Subcutaneous adipose tissue (tissue), 4 donors: ENCODE results near the gene TNFRSF9. TPM values are rescaled to one million over a fixed set of nuclear protein-coding genes. Genes with fewer than 3 reads are reported as not detected.

Experiments used
- total RNA-seq, 4 donors: library from RNA; depleted of rRNA; stranded (reverse); fragments of >200 nt; gene quantifications; one replicate each; pipeline ENCODE4 v1.1.0, GENCODE V29; 2016
- TF ChIP-seq, protein P1 (sequence below): fragments of 450-650 bp; IDR thresholded peaks from one replicate; pipeline ENCODE4 v1.5.1; 2016; ENCODE audit warnings: low read depth, mild to moderate bottlenecking, control low read depth, antibody characterized with exemption, moderate library complexity

TNFRSF9 gene
- total RNA-seq, 4 donors from 2014 or later: 0.34 TPM; not detected in 3

DNA sequence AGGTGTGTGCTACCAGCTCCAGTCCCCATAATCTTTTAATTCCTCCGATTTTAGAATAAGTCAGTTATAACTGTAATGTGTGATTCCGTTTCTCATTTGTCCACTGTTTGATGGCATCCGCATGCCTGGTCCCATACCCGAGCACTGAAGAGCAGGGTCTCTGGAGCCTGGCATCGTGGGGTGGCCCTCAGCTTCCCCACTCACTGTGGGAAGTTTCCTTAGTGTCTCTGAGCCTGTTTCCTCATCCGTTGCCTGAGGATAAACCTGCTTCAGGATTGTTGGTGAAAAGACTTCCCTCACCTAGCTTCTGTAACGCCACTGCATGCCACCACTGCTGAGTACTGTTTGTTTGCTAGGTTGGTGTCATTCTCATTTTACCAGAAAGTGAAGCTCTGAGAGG, 40.3 kb upstream of the TNFRSF9 start:
- TF ChIP-seq, protein P1, sequence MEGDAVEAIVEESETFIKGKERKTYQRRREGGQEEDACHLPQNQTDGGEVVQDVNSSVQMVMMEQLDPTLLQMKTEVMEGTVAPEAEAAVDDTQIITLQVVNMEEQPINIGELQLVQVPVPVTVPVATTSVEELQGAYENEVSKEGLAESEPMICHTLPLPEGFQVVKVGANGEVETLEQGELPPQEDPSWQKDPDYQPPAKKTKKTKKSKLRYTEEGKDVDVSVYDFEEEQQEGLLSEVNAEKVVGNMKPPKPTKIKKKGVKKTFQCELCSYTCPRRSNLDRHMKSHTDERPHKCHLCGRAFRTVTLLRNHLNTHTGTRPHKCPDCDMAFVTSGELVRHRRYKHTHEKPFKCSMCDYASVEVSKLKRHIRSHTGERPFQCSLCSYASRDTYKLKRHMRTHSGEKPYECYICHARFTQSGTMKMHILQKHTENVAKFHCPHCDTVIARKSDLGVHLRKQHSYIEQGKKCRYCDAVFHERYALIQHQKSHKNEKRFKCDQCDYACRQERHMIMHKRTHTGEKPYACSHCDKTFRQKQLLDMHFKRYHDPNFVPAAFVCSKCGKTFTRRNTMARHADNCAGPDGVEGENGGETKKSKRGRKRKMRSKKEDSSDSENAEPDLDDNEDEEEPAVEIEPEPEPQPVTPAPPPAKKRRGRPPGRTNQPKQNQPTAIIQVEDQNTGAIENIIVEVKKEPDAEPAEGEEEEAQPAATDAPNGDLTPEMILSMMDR: no peak

DNA sequence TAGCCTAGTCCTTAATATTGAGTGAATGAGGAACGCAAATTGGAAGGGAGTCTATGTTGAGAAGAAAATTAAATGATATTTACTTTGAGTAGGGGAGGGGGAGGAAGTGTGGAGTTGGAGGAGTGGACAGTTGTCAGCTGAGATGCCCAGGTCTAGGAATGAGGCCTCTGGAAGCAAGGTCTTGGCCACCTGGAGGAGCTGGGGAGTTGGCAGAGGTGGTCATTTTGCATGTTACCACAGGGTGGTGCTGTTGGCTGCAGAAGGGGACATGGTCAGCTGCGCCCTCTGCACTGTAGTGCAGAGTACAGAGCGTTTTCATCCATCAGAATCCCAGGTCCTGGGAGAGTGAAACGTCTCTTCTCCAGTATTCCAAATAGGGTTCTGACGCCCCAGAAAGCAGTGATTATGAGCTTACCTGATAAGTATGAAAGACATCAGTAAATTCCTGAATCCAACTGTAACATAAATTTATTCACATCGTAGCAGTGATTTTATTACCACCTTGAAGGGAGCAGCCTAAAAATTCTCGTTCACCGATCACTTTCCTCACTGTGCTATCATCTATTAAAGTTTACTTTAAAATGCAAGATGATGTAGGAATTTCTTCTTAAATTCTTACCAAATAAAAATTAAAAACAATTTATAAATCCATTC, 34.7 kb upstream of the TNFRSF9 start:
- TF ChIP-seq, protein P1: no peak

DNA sequence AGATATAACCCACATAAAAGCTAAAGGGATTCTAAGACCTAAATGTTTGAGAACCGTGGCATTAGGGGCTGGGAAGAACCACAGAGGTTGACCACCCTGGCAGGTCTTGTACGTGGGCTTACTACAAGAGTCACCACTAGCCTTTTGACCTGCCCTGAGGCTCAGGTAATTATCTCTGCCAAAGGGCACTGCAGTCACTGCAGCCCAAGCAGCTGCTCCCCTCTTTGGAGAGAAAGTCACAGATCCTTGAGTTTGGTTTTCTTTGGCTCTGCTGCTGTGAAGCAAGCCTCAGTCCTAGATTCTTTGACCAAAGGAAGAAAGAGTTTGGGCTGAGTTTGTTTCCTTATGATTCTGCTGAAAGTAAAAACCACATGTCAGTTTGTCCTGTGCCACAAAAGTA, 32.4 kb upstream of the TNFRSF9 start:
- TF ChIP-seq, protein P1: no peak

DNA sequence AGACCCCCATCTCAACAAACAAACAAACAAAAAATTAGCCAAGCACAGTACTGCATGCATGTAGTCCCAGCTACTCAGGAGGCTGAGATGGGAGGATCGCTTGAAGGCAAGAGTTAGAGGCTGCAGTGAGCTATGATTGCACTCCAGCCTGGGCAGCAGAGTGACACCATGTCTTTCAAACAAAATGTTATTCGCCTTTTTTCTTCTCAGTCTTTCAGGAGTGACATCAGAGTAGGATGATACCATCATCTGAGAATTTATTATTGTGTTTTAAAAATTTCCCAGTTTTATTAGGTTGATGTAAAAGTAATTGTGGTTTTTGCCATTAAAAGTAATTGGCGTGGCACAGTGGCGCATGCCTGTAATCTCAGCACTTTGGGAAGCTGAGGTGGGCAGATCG, 31.6 kb upstream of the TNFRSF9 start:
- TF ChIP-seq, protein P1: no peak

DNA sequence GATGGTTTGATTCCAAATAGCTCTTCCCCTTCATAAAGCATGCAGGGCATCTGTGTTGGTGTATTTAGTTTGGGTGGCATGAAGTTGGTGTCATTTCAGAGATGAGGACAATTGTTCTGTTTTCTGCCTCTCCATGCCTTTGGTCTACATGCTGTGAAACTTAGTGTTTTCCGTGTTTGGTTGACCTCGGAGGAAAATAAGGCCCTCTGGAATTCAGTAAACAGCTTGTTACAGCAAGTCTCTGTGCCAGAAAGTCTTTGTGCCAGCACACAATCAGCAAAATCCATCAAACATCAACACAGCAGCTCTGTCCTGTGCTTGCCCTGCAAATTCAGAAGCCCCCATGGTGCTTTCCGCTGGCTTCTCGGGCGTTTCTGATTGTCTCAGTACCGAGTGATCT, 30.4 kb upstream of the TNFRSF9 start:
- TF ChIP-seq, protein P1: no peak

DNA sequence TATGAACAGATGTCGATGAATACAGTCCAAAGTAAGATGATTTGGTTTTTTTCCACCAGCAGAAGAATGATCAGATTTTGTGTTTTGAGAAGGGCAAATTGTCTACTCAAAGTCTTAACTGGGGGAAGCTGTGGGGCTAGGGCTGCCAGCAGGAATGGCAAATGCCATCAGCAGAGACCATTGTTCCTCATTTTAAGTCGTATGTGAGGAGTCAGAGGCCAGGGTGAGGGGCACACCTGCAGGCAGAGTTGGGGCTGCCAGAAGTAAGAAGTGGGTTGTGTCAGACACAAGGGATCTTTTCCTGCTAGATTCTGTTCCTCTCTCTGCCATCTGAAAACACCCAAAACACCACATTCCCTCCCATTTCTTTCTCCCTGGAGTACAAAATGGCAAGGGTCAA, 29.6 kb upstream of the TNFRSF9 start:
- TF ChIP-seq, protein P1: no peak

DNA sequence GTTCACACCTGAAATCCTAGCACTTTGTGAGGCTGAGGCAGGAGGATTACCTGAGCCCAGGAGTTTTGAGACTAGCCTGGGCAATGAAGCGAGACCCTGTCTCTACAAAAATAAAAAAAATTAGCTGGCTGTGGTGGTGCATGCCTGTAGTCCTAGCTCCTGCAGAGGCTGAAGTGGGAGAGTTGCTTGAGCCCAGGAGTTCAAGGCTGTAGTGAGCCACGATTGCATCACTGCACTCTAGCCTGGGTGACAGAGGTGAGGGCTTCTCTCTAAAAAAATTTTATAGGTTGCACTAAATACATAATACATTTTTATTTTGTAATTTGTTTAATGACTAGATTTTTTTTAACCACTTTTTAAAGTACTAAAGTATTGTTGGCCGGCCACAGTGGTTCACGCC, 27.0 kb upstream of the TNFRSF9 start:
- TF ChIP-seq, protein P1: no peak
